GM21619 (cell line): Measurements from ENCODE around the gene NEK6.

ENCODE experiments used
- ATAC-seq: cut with Tn5 transposase; IDR thresholded peaks from one replicate; pipeline ENCODE4 v1.9.1; 2021; ENCODE audit not compliant: unreplicated experiment

The NEK6 gene

DNA sequence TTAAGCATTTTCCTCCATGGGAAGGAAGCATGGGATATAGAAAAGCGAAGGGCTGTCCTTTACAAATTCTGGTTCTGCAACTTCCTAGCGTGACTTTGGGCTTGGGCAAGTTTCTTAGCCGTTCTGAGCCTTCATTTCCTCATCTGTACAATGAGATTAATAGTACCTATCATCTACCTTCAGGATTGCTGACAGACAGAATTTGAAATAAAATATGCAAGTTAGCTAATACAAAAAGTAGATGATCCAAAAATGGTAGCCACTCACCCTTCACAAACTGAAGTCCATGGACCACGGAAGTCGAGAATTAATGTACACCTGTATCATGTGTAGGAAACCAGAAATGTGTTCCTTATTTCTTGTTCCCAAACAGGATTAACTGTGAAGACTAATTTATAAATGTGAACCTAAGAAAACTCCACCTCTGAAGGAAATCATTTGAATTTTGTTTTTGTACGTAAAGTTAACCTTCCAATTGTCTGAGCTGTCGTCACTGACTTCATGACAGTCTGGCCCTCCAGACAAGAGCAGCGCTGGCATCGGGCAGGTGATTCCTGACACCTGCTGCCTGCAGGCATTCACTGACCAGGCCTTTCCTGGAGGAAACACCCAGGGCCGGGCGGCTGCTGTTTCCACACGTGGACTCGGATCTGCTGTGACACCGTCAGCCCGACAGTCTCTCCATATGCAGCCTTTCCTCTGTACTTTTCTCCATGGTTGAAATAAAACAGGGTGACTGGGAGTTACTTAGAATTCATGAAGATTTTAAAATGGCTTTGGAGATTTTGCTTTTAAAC is 94.1 kb downstream of the NEK6 start:
- no peak for ATAC-seq

DNA sequence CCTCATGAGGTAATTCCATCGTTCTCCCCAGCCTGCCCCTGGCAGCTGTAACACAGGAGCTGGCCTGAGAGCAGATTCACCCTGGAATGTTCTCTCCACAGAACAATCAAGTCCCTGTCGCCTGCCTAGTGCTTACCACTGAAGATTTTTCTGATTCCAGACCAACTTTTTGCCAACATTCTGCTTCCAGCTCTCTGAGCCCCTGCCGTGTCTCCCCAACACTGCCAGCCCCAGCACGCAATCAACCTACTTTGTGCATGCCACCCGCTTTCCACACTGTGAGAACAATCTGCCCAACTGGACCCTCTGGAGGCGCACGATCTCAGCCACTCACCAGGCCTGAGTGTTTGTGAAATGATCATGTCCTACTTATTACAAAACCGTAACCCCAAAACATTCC is 94.9 kb downstream of the NEK6 start:
- no peak for ATAC-seq

DNA sequence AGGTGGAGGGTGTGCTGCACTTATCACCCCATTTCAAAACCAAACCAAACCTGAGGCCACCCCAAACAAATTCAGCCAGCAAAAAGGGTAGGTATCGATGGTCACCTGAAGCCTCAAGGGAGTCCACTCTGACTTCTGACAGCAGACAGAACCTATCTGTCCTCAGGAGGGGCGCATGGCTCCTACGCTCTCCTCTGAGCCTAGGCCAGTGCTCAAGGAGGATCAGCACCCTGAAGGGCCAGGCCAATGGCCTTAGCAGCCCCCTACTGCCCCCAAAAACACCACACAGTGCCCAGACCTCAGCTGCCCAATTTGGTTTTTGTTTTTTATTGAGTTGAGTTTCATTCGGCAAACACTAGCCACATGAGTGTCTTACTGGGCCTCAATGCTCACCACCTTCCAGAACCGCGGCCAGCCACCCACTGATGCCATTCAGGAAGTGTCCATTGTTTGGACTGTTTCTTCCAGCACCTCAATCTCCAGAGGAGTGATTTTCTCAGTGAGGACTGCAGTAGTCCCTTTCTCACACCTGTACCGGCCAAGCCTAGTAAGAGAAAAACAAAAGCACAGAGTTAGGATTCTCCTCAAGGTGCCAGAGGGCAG is 95.5 kb downstream of the NEK6 start:
- ATAC-seq, result no peak

DNA sequence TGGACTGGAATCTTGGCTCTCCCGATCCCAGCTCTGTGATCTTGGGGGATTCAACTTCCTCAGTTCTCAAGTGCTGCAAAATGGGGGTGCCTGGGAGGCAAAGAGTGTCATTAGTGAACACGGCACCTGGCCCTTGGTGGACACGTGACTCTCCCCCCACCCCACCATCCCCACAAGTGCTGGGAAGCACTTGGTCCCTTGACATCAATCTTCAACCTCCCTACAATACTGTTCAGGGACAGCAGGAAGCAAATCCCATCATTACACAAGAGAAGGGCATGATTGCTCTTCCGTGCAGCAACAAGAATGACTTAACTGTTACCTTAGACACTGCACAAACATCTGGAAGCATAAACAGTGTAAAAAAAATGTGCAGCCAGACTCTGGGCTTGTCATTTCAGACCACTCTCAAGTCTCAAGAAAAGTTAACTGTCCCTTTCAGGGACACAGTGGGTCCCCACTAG is 96.1 kb downstream of the NEK6 start:
- no peak for ATAC-seq

DNA sequence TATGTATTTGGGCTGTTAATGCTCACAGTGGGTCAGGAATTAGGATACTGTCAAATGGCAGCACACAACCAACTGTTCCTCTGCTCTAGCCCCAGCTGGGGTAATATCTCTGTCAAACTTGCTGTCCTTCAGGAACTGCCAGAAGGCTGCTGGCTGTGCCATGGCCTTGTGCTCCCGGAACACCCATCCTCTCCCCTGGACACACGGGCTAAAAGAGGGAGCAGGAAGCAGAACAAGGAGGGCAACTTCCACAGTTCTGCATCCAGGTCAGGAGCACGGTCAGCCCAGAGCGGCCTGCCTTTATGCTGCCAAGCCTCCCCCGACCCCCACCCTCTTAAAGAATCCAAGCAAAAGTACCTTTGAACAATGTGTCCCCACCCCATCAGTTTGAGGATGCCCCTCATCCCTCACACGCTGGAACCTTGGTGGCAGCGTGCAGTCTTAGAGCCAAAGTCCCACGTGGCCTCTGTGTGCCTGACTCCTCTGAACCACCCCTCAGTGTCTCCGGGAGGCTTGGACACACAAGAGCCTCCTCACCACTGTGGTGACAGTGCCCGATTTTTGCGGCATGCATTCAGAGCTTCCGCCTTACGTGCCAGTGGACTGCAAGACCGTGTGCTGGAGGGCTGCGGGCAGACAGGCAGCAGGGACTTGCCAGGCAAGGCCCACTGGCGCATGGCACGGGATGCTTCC is 96.7 kb downstream of the NEK6 start:
- no peak for ATAC-seq

DNA sequence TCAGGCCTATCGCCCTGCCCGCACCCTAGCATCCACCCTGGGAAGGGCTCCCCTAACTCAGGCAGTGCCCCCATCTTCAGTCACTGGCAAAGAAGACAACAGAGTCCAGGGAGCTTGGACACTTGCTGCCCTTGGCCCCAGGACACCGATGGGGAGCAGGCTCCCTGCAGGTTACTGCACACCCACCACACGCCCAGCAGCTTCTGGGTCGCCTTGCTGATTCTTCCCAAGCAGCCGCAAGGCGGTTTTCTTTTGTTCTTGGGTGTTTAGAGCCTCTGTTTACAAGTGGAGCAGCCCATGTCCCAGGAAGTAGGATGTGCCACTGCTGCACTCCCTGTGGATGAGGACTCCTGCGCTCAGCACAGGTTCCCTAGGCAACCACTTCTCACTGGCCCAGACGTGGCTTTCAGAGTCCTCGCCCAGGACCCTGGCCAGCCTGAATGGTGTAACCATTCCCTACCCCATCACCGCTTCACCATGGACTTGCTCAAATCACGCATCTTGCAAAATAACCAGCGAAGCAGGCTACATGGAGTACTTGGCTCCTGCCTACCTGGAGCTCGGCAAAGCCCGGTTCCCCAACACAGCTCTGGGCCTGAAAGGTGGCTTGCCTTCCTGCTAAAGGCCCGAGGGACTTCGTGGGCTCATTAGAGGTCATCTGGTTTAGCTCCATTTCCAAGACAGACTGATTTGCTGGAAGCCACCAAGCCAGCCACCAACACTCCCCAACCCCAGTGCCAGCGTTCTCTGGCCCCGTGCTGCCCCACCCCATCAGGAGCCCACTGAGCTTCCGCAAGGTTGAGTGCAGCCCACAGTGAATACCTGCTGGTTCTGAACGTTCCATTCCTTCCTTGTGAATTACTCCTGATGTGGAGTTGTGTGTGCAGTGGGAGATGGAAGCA is 97.5 kb downstream of the NEK6 start:
- ATAC-seq, result no peak

DNA sequence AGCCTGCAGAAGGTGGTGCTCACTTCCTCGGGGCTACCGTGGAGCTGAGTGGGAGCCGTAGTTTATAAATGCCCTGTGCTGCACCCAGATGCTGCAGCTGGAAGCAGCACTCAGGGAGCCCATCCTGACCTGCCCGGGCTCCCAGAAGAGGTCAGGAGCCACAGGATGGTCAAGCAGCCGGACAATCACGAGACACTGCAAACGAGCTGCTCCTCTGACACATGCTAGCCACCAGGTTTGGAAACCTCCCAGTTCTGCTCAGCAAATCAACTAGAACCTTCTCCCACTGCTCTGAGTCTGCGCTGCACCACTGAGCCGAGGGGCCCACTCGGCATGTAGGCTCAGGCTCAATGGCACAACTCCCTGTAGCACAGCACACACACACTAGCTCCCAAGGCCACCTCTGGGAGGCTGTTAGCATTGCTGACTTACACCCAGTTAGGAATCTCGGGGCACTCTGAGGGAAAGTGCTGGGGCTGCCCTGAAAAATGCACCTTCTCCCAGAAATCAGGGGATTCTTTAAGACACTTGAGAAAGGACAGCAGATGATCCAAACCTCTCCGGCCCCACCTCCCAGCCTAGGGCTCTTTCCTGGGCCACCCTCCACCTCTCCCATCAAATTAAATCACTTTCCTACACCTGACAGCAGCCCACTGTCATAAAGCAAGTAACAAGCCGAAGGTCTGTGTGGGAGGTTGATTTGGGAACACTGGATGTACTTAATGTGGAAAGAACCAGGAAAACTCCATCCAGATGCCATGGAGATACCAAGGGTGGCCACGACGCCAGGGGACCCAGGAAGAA is 98.4 kb downstream of the NEK6 start:
- no peak for ATAC-seq

DNA sequence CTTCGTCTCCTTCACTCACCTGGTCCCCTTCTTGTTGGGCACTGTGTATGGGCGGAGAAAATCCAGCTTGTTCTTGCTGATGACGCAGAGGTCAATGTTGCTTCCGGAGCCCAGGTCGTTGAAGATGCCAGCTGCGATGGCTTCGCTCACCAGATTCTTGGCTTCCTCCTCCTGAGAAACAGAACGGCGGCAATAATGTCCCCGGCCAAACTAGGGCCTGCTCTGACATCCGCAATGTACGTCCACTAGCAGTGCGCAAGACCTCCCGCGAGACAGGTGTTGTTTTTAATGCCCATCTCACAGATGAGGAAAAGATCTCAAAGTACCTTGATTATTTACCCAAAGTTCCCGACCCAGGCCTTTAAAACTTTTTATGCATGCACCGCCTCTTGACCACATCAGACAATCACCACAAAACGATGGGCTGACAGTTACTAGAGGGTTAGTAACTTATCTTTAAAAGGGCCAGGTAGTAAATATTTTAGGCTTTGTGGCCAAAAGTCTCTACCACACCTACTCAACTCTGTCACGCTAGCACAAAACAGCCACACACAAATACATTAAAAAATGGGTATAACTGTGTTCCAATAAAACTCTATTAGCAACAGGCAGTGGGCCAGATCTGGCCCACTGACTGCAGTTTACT is 99.1 kb downstream of the NEK6 start:
- no peak for ATAC-seq

DNA sequence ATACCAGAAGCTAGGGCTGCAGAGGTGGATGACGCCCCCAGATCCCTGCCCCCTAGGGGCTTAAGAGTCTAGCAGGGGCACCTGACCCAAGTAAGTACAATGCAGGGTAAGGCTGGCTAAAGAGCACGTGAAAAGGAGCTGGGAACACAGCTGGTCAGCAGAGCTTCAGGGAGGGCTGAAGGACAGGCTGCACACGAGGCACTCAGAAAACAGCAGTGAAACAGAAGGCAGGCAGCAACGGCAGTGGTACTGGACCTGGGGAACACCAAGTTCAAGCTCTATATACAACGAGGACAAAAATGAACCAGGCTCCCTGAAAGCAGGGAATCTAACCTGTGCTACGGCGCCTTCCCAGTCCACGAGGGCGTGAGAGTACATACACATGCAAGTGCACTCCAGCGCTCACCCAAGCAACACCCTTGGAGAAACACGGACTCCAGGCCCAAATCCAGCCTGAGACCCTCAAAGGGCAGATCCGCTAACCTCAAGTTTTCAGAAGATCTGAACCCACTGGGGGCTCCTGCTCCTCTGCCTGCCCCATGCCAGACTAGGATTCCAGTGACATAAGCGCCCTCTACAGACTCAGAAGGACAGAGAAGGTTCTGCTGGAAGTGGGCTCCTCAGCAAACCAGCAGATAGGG is 100.1 kb downstream of the NEK6 start:
- ATAC-seq, result no peak

DNA sequence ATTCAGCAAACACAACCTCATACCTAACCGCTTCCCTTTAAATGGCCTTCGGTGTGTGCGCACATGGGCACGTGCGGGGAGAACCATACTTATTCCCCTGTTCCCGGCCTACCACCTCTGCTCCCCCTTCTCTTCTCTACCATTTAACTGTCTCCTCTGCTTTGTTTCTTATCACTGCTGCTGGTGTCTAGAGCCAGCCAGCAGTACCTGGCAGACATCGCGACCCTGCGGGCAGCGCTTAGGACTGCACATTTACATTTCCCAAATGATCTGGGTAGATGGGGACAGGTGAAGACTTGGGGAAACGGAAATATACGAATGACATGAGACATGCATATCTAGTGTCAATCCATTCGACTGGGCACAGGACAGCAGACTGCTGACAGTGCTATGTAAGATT is 100.9 kb downstream of the NEK6 start:
- ATAC-seq, result no peak

DNA sequence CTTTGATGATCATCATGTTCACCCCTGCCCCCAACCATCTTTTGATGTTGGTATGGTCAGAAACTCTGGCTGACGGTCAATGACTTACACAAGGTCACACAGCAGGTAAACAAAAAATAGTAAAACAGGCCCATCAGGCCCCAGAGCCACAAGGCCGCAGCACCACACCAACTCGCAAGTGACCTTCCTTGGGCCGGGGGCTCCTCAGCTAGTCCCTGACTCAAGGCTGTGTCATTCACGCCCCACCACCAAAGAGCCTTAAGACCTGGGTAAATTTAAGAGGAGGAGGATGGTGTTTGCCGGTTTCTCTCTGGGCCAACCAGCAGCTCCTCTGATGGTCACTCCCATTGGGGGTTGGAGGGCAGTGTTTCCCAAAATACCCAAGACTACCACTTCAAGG is 101.7 kb downstream of the NEK6 start:
- no peak for ATAC-seq

DNA sequence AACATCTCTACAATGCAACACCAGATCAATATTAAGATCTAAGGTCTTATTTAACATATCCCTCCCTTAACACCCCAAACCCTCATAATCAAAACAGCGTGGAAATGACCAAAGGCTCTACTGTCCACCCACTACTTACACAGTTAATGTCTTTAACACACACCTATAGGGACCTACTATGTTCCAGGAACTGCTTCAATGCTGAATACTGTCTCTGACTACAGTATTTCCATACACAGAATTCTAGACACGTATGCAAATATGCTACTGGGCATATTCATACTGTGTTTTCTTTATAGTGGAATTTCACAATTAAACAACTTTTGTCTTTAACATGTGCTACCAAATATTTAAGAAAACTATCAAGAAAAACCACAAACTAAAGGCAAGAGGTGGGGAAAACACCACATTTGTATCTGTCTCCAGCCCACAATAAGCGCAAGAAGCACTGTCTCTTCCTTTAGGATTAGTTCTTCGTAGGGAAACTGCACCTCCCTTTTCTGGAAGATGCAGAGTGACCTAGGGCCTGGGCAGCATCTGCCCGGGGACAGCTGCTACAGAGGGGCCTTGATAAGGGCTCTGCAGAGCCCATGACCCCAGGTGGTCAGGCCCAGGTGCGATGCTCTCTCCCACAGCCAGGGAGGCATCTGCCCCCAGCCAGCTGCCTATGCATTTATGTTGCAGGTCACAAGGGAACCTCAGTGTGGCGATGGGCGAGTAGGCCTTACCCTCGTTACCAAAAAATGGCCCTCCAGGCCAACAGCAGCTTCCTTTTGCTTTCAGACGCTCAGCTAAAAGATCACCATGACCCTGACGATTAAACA is 102.3 kb downstream of the NEK6 start:
- no peak for ATAC-seq

DNA sequence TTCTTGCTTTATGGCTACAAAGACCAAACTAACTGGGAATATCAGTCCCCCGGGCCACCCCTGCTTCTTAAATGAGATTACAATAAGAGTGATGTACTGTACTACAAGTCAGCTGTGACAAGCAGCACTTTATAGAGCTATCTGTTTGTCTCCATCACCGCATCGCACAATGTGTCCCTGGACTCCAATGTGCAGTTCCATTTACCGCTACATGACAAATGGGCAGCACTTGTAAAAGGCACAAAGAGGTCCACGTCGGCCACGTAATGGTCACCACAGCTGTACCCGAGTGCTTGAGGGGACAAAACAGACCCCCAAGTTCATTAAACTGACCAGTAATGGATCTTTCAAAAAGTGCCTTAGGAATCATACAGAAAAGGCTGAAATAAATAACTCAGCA is 103.4 kb downstream of the NEK6 start:
- no peak for ATAC-seq

DNA sequence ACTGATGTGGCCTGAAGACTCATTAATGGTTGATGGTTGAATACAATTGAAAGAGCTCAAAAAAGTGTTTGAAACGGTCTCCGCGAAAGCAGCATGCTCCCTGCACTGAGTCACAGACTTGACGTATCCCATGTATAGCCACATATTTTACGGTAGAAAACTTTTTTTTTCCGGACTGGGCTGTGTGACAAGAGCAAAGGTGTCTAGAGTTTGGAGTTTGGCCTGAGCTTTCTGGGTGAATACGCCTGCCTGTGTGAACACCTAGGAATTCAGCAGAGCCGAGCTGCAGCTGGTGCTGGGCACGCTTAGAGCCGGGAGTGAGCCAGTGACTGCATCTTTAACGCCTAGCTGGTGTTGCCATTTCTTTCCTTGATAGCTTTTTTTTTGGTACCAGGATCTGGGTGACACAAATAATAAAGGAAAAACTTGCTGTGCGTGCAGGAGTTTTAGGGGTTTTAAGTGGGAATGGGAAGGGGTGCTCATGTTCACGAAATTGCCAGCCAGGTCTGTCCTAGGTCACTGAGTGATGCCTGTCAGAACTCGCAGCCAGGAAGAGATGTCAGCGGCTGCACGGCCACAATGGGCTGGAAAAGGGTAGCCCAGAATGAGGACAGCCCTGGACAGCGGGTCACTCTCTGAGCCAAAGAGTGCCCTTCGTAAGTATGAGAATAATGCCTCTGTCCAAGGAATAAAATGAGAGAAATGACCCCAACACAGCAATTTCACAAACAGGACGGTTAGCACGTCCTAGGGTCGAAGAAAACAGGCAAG is 105.8 kb downstream of the NEK6 start:
- ATAC-seq, result no peak

DNA sequence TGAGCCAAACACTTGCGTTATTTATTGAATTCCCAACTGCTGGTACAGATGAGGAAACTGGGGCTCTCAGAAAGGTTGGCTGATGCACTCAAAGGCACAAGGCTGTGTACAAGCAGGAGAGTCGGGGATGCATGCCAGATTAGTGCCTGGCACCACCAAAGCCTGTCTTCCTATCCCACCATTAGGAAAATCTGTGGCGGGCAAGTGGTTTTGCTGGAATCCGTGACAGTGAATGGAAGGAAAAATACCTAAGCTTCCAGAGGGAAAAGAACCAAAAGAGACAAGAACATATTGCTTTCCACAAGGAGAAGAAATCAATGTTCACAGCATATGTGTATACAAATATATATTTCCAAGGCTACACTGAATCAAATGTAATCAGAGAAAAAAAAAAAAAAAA is 106.4 kb downstream of the NEK6 start:
- ATAC-seq, result no peak

DNA sequence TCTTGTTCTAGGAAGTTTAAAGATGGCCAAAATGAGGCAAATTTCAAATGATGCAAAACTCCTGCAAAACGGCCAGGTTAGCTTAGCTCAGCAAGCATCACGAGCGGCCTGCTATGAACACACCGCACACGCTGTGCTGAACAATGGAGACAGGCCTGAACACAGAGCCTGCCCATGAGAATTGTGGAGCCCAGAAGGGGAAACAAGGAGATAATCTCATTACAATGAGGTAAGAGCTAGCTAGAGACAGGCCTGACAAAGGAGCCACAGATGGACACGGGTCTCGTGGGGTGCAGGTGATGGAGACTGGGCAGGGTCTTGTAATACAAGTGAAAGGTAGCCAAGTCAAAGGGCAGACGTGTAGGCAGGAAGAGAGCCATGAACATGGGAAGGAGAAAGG is 107.3 kb downstream of the NEK6 start:
- ATAC-seq, result no peak

DNA sequence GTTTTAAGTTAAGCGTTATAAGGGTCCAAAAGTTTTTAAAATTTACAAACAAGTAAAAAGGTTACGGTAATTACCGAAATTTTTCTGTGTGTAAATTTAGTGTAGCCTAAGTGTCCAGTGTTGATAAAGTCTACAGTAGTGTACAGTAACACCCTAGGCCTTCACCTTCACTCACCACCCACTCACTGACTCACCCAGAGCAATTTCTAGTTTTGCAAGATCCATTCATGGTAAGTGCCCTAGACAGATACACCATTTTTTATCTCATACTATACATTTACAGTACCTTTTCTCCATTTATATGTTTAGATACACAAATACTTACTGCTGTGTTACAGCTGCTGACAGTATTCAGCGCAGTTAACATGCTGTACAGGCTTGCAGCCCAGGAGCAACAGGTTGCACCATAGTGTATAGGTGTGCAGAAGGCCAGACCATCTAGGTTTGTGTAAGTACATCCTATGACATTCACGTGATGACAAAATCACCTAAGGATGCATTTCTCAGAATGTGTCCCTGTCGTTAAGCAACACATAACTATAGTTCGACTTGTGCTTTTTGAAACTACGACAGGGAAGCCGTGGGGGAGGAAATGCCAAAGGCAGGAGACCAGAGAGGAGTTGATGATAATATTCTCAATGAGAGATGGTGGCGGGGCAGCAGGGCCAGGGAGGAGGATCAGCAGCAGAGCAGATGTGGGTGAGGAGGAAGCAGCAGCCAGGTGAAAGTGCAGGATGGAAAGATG is 108.9 kb downstream of the NEK6 start:
- ATAC-seq, result no peak
